Ishikawa (cell line): Measurements from ENCODE around the gene SEL1L3.

ENCODE experiments used
- CEBPB ChIP-seq: IDR thresholded peaks from 2 replicates; pipeline ENCODE4 v1.6.1; 2012
- CREB1 ChIP-seq: IDR thresholded peaks from 2 replicates; pipeline ENCODE4 v1.6.1; 2012; ENCODE audit warnings: low read depth
- EP300 ChIP-seq: IDR thresholded peaks from 2 replicates; pipeline ENCODE4 v1.6.1; 2012; ENCODE audit warnings: borderline replicate concordance
- RAD21 ChIP-seq: IDR thresholded peaks from 2 replicates; pipeline ENCODE4 v1.6.1; 2012; ENCODE audit warnings: low read depth
- TAF1 ChIP-seq: IDR thresholded peaks from 2 replicates; pipeline ENCODE4 v1.6.1; 2012; ENCODE audit warnings: low read depth, mild to moderate bottlenecking
- YY1 ChIP-seq: IDR thresholded peaks from 2 replicates; pipeline ENCODE4 v1.6.1; 2012; ENCODE audit warnings: low read depth

DNA sequence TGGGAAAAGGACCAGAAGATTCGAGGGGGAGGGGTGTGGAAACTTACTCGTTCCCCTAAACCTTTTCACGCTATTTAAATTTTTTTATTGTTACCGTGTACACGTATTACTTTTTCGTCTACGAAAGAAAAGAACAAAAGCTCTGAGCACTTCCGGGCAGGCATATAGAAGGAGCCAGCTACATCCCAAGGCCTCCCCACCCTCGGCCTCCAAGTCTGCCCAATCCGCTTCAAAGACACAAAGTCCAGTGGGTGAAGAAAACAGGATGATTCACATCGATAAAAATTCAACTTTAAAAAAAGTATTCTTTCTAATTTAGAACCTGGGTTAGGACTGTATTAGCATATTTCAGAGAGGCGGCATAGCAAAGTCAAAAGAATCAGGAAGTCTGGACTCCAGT lies 23.1 kb downstream of the SEL1L3 start:
- TF ChIP-seq TAF1 (no peak), CREB1 (no peak), CEBPB (no peak), YY1 (no peak), RAD21 (no peak), EP300 (no peak)
